CD14-positive monocyte (primary cell): Measurements from ENCODE around the gene DNAJB14. TPM values are rescaled to one million over a fixed set of nuclear protein-coding genes. Genes with fewer than 3 reads are reported as not detected.

Experiments
- DNase-seq, 3 donors: peaks; one replicate each; pipeline ENCODE4 v3.0.0-alpha.2; 2011 to 2022
- H2AFZ ChIP-seq: 2 replicates; pipeline ENCODE4 v1.6.0; 2012; ENCODE audit warnings: mild to moderate bottlenecking, low read depth, low read length, inconsistent platforms; ENCODE audit not compliant: insufficient read depth, poor library complexity, severe bottlenecking
- H3K27ac ChIP-seq, 2 donors: 1 replicate in 1 of 2; 2 replicates in 1 of 2; pipeline ENCODE4 v1.5.1; 2012 to 2013; ENCODE audit warnings: low read length in 2 of 2, control low read depth in 1 of 2, inconsistent platforms in 1 of 2, low read depth in 1 of 2, mild to moderate bottlenecking in 1 of 2
- H3K27me3 ChIP-seq, 2 donors: one replicate each; pipeline versions ENCODE4 v1.6.0 to v1.6.1; 2011 to 2013; ENCODE audit warnings: low read length in 2 of 2; ENCODE audit not compliant: control insufficient read depth in 2 of 2, insufficient read depth in 2 of 2
- H3K36me3 ChIP-seq, 2 donors: replicated peaks in 1 of 2; 1 replicate in 1 of 2; 2 replicates in 1 of 2; pipeline versions ENCODE4 v1.5.1 to v1.6.1; 2012 to 2013; ENCODE audit warnings: low read length in 2 of 2, control low read depth in 1 of 2, inconsistent platforms in 1 of 2, mild to moderate bottlenecking in 1 of 2; ENCODE audit not compliant: insufficient read depth in 2 of 2, control insufficient read depth in 1 of 2
- H3K4me1 ChIP-seq, 2 donors: 1 replicate in 1 of 2; 2 replicates in 1 of 2; pipeline versions ENCODE4 v1.5.1 to v1.6.1; 2012 to 2013; ENCODE audit warnings: low read length in 2 of 2, control low read depth in 1 of 2, inconsistent platforms in 1 of 2, mild to moderate bottlenecking in 1 of 2, moderate library complexity in 1 of 2; ENCODE audit not compliant: insufficient read depth in 2 of 2, control insufficient read depth in 1 of 2
- H3K4me2 ChIP-seq: replicated peaks from 2 replicates; pipeline ENCODE3; 2012; ENCODE audit warnings: low read length, moderate library complexity, mild to moderate bottlenecking; ENCODE audit not compliant: poor library complexity, severe bottlenecking; ENCODE audit errors: extremely low read depth
- H3K4me3 ChIP-seq, 3 experiments: fragments of 200-600 bp in 1 of 3; sonication (generic) in 1 of 3; replicated peaks in 1 of 3; 1 replicate in 2 of 3; 2 replicates in 1 of 3; pipeline ENCODE4 v1.5.1; 2011 to 2013; ENCODE audit warnings: low read length in 3 of 3, mild to moderate bottlenecking in 3 of 3, control low read depth in 2 of 3, low read depth in 2 of 3, inconsistent platforms in 1 of 3, moderate library complexity in 1 of 3
- H3K79me2 ChIP-seq: 2 replicates; pipeline ENCODE4 v1.6.0; 2012; ENCODE audit warnings: mild to moderate bottlenecking, control low read depth, inconsistent platforms, low read length, moderate library complexity; ENCODE audit not compliant: insufficient read depth
- H3K9ac ChIP-seq: 2 replicates; pipeline ENCODE4 v1.6.0; 2017; ENCODE audit warnings: low read length, mild to moderate bottlenecking; ENCODE audit not compliant: insufficient read depth, poor library complexity, severe bottlenecking
- H3K9me3 ChIP-seq, 2 donors: replicated peaks in 1 of 2; 1 replicate in 1 of 2; 2 replicates in 1 of 2; pipeline versions ENCODE4 v1.5.1 to v1.6.1; 2012 to 2013; ENCODE audit warnings: low read length in 2 of 2, control low read depth in 1 of 2; ENCODE audit not compliant: control insufficient read depth in 1 of 2, insufficient read depth in 1 of 2
- H4K20me1 ChIP-seq: 2 replicates; pipeline ENCODE4 v1.6.0; 2012; ENCODE audit warnings: mild to moderate bottlenecking, low read length, control low read depth, moderate library complexity; ENCODE audit not compliant: insufficient read depth
- H3K27ac Mint-ChIP-seq, 7 donors: one replicate each; pipeline ENCODE4 v1.8.0; 2020; ENCODE audit warnings: mild to moderate bottlenecking in 7 of 7, mixed read lengths in 7 of 7, moderate library complexity in 6 of 7, inconsistent platforms in 2 of 7
- H3K27me3 Mint-ChIP-seq, 3 donors: one replicate each; pipeline ENCODE4 v1.8.0; 2021 to 2022; ENCODE audit warnings: low read depth in 3 of 3, mild to moderate bottlenecking in 3 of 3, mixed read lengths in 3 of 3, moderate library complexity in 3 of 3, inconsistent platforms in 1 of 3
- H3K36me3 Mint-ChIP-seq, 2 donors: one replicate each; pipeline ENCODE4 v1.8.0; 2020; ENCODE audit warnings: mixed read lengths in 2 of 2, inconsistent platforms in 1 of 2, mild to moderate bottlenecking in 1 of 2
- H3K4me1 Mint-ChIP-seq: one replicate; pipeline ENCODE4 v1.8.0; 2020; ENCODE audit warnings: mild to moderate bottlenecking, mixed read lengths
- H3K4me3 Mint-ChIP-seq, 2 donors: one replicate each; pipeline ENCODE4 v1.8.0; 2020; ENCODE audit warnings: mild to moderate bottlenecking in 2 of 2, mixed read lengths in 2 of 2, moderate library complexity in 1 of 2
- H3K9me3 Mint-ChIP-seq, 7 donors: one replicate each; pipeline ENCODE4 v1.8.0; 2020 to 2022; ENCODE audit warnings: mixed read lengths in 7 of 7, mild to moderate bottlenecking in 6 of 7, moderate library complexity in 6 of 7, inconsistent platforms in 2 of 7
- CTCF ChIP-seq: fragments of 200-600 bp; IDR thresholded peaks from one replicate; pipeline ENCODE4 v1.8.0; 2022; ENCODE audit warnings: antibody characterized with exemption, mild to moderate bottlenecking
- WGBS: methylation state at CpG from one replicate; pipeline ENCODE4 v1.1.5; 2013; ENCODE audit warnings: missing lambda C conversion rate; ENCODE audit not compliant: insufficient coverage; 5-methylcytosine and 5-hydroxymethylcytosine counted together
- intact Hi-C, 2 donors: fragments of 100-400 bp; cut with micrococcal nuclease; formaldehyde crosslinking; loops; one replicate each; pipeline versions ENCODE4 v1.15.0 to v1.15.1; 2023
- polyA plus RNA-seq, 3 donors: library from polyadenylated mRNA; depleted of rRNA in 1 of 3; unstranded in 2 of 3; stranded (reverse) in 1 of 3; fragments of 300-500 nt in 2 of 3; fragments of >200 nt in 1 of 3; fragmentation: Illumina TruSeq in 2 of 3; gene quantifications; 1 replicate in 2 of 3; 2 replicates in 1 of 3; pipeline ENCODE4 v1.2.3, GENCODE V29; 2012 to 2021

Gene DNAJB14
- polyA plus RNA-seq, 3 donors, result 15.6 to 21.4 (median 21.4) TPM

DNA sequence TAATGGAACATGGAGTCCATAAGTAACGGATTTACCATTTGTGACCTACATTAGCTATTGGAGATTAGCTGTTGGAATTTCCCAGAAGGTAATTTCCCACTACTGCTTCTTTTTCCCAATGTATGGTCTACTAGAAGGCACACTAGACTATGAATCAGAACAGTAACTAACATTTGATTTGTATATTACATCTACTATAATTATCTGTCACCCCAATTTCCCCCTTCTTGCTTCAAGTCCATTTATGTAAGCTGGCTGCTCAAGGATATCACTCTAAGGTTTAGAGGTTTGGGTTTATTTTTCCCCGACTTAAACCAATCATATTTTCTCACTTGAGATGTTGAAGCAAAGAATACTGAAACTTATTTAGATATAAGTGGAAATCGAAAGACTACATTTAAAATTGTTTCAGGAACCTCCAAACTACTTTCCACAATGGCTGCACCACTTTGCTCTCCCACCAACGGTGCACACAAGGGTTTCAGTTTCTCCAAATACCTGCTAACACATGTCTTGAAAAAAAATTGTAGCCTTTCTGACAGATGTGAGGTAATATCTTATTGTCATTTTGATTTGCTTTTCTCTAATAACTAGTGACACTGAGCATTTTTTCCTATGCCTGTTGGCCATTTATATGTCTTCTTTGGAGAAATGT, 37.0 kb upstream of the DNAJB14 start:
- no peak overlapping the region for H3K9ac ChIP-seq
- H4K20me1 ChIP-seq, result no peaks in the 10 kb centered on the region
- Mint-ChIP-seq H3K9me3 (peaks cover 0 to 5% (median 3%) of the 10 kb centered on the region in 7 donors), H3K4me1 (no peaks in the 10 kb centered on the region), H3K36me3 (no peaks in the 10 kb centered on the region), H3K27ac (no peak overlapping the region), H3K4me3 (no peak overlapping the region), H3K27me3 (peaks cover 0 to 4% (median 2%) of the 10 kb centered on the region in 3 donors)
- no peaks in the 10 kb centered on the region for H3K79me2 ChIP-seq
- H2AFZ ChIP-seq, result no peak overlapping the region
- no peak overlapping the region for H3K4me2 ChIP-seq
- no peaks in the 10 kb centered on the region for H3K27me3 ChIP-seq
- no peak for TF ChIP-seq CTCF
- no CpG with 5 or more reads among the region's 4 CpGs for WGBS
- no peak overlapping the region for H3K27ac ChIP-seq
- intact Hi-C loops, result no loop called here
- H3K4me1 ChIP-seq, result no peaks in the 10 kb centered on the region
- DNase-seq, result no peak
- no peak overlapping the region for H3K4me3 ChIP-seq
- H3K9me3 ChIP-seq, result no peaks in the 10 kb centered on the region
- no peaks in the 10 kb centered on the region for H3K36me3 ChIP-seq

- H2AFZ ChIP-seq, result no peak overlapping the region
- H3K79me2 ChIP-seq, result no peaks in the 10 kb centered on the region
- intact Hi-C loops, result no loop called here
- no peak overlapping the region for H3K4me3 ChIP-seq
- H3K36me3 ChIP-seq, result no peaks in the 10 kb centered on the region
- H3K4me1 ChIP-seq, result no peaks in the 10 kb centered on the region
- peaks cover 1 to 4% (median 2%) of the 10 kb centered on the region in 3 donors for H3K27me3 Mint-ChIP-seq
- H3K9me3 ChIP-seq, result no peaks in the 10 kb centered on the region
- no peaks in the 10 kb centered on the region for H3K27me3 ChIP-seq
- H3K4me3 Mint-ChIP-seq, result no peak overlapping the region
- no peaks in the 10 kb centered on the region for H4K20me1 ChIP-seq
- H3K4me2 ChIP-seq, result no peak overlapping the region
- DNase-seq, result no peak
- H3K9me3 Mint-ChIP-seq, result peaks cover under 1 to 10% (median 7%) of the 10 kb centered on the region in 7 donors
- no peaks in the 10 kb centered on the region for H3K4me1 Mint-ChIP-seq
- TF ChIP-seq CTCF, result no peak
- H3K9ac ChIP-seq, result no peak overlapping the region
- no peaks in the 10 kb centered on the region for H3K36me3 Mint-ChIP-seq
- H3K27ac ChIP-seq, result no peak overlapping the region
- no peak overlapping the region for H3K27ac Mint-ChIP-seq
Measured at GRCh38 chr4:99979872-99980271, 33.5 kb upstream of the DNAJB14 start.
